H1 (cell line): Measurements from ENCODE around the gene CELF1. TPM values are rescaled to one million over a fixed set of nuclear protein-coding genes. Genes with fewer than 3 reads are reported as not detected.

ENCODE experiments used
- polyA plus RNA-seq, 7 experiments: library from polyadenylated mRNA; depleted of rRNA in 3 of 7; stranded (reverse) in 5 of 7; unstranded in 2 of 7; fragments of >200 nt in 5 of 7; fragments of 200-250 nt in 2 of 7; gene quantifications; 1 replicate in 5 of 7; 2 replicates in 1 of 7; 4 replicates in 1 of 7; pipeline versions ENCODE4 v1.2.1 to v1.2.3, GENCODE V29; 2011 to 2013; ENCODE audit warnings: missing spikeins in 2 of 7, mixed read lengths in 2 of 7
- total RNA-seq: library from RNA; stranded (reverse); fragmentation: NEBNext Ultra II Directional; extraction: Animal tissue kit (Norgen Biotek cat#: 25700); gene quantifications from 2 replicates; pipeline ENCODE4 v1.2.1, GENCODE V29; 2021
- TF ChIP-seq, protein P1 (sequence below): fragments of 300-600 bp; sonication (generic); IDR thresholded peaks from 2 replicates; pipeline ENCODE4 v1.7.1; 2012; ENCODE audit warnings: low read length, moderate library complexity, mild to moderate bottlenecking, inconsistent platforms; ENCODE audit not compliant: insufficient replicate concordance

The CELF1 gene
- total and polyA plus RNA-seq, 2 of the 8 experiments (the other 6 are each of a cell fraction or from before 2014, with no cell fraction given) = 131 to 197 TPM

DNA sequence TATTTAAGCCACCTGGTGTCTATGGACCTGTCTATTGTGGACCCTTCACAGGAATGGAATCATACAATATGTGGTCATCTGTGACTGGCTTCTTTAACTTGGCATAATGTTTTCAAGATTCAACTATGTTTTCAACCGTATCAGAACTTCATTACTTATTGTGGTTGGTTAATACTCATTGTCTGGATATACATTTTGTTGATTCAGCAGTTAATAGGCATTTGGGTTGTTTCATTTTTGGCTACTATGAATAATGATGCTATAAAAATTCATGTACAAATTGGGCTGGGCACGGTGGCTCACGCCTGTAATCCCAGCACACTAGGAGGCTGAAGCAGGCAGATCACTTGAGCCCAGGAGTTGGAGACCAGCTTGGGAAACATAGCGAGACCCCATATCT is 101.5 kb downstream of the CELF1 start (continued):
- TF ChIP-seq, protein P1, sequence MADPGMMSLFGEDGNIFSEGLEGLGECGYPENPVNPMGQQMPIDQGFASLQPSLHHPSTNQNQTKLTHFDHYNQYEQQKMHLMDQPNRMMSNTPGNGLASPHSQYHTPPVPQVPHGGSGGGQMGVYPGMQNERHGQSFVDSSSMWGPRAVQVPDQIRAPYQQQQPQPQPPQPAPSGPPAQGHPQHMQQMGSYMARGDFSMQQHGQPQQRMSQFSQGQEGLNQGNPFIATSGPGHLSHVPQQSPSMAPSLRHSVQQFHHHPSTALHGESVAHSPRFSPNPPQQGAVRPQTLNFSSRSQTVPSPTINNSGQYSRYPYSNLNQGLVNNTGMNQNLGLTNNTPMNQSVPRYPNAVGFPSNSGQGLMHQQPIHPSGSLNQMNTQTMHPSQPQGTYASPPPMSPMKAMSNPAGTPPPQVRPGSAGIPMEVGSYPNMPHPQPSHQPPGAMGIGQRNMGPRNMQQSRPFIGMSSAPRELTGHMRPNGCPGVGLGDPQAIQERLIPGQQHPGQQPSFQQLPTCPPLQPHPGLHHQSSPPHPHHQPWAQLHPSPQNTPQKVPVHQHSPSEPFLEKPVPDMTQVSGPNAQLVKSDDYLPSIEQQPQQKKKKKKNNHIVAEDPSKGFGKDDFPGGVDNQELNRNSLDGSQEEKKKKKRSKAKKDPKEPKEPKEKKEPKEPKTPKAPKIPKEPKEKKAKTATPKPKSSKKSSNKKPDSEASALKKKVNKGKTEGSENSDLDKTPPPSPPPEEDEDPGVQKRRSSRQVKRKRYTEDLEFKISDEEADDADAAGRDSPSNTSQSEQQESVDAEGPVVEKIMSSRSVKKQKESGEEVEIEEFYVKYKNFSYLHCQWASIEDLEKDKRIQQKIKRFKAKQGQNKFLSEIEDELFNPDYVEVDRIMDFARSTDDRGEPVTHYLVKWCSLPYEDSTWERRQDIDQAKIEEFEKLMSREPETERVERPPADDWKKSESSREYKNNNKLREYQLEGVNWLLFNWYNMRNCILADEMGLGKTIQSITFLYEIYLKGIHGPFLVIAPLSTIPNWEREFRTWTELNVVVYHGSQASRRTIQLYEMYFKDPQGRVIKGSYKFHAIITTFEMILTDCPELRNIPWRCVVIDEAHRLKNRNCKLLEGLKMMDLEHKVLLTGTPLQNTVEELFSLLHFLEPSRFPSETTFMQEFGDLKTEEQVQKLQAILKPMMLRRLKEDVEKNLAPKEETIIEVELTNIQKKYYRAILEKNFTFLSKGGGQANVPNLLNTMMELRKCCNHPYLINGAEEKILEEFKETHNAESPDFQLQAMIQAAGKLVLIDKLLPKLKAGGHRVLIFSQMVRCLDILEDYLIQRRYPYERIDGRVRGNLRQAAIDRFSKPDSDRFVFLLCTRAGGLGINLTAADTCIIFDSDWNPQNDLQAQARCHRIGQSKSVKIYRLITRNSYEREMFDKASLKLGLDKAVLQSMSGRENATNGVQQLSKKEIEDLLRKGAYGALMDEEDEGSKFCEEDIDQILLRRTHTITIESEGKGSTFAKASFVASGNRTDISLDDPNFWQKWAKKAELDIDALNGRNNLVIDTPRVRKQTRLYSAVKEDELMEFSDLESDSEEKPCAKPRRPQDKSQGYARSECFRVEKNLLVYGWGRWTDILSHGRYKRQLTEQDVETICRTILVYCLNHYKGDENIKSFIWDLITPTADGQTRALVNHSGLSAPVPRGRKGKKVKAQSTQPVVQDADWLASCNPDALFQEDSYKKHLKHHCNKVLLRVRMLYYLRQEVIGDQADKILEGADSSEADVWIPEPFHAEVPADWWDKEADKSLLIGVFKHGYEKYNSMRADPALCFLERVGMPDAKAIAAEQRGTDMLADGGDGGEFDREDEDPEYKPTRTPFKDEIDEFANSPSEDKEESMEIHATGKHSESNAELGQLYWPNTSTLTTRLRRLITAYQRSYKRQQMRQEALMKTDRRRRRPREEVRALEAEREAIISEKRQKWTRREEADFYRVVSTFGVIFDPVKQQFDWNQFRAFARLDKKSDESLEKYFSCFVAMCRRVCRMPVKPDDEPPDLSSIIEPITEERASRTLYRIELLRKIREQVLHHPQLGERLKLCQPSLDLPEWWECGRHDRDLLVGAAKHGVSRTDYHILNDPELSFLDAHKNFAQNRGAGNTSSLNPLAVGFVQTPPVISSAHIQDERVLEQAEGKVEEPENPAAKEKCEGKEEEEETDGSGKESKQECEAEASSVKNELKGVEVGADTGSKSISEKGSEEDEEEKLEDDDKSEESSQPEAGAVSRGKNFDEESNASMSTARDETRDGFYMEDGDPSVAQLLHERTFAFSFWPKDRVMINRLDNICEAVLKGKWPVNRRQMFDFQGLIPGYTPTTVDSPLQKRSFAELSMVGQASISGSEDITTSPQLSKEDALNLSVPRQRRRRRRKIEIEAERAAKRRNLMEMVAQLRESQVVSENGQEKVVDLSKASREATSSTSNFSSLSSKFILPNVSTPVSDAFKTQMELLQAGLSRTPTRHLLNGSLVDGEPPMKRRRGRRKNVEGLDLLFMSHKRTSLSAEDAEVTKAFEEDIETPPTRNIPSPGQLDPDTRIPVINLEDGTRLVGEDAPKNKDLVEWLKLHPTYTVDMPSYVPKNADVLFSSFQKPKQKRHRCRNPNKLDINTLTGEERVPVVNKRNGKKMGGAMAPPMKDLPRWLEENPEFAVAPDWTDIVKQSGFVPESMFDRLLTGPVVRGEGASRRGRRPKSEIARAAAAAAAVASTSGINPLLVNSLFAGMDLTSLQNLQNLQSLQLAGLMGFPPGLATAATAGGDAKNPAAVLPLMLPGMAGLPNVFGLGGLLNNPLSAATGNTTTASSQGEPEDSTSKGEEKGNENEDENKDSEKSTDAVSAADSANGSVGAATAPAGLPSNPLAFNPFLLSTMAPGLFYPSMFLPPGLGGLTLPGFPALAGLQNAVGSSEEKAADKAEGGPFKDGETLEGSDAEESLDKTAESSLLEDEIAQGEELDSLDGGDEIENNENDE = no peak
